Measurements from ENCODE around the gene MAS1.

GRCh38 chr6:159919011-159919511, 28.3 kb downstream of the MAS1 start:
- TF ChIP-seq CTCF (conservative IDR thresholded peaks at IDR 0.05; ENCODE audit: low read length) (no peak), EZH2phosphoT487 (IDR thresholded peaks at IDR 0.05; ENCODE audit: borderline replicate concordance) (no peak)

Measured in Loucy (cell line).